NCI-H2227 treated with DMSO at 0.1 percent for 48 hours (cell line): ENCODE measurements around the gene UBD.
A peak's percentile ranks its signal among the peaks of the same experiment; 100 is the strongest.

ENCODE experiments used
- DNase-seq: peaks from one replicate; lab custom pipeline; 2025; lab: John Stamatoyannopoulos, UW

UBD gene

DNA sequence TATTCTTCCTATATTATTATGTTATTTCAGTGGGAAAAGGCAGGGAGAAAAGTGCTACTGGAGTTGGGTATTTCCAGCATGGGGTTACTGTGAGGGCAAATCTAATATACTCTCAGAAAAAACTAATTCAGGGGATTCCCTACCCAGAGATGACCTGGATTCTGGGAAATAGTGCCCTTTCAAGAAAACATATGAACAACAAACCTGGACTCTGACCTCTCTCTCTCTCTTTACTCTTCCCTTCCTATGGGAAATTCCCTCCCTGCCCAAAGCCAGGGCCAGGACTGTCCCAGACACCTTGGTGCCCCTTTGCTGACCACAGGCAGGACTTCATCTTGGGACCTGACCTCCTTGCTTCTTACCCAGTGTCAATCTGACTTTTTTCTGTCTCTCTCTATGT is 1.6 kb upstream of the UBD start:
- DNase-seq, result no peak

DNA sequence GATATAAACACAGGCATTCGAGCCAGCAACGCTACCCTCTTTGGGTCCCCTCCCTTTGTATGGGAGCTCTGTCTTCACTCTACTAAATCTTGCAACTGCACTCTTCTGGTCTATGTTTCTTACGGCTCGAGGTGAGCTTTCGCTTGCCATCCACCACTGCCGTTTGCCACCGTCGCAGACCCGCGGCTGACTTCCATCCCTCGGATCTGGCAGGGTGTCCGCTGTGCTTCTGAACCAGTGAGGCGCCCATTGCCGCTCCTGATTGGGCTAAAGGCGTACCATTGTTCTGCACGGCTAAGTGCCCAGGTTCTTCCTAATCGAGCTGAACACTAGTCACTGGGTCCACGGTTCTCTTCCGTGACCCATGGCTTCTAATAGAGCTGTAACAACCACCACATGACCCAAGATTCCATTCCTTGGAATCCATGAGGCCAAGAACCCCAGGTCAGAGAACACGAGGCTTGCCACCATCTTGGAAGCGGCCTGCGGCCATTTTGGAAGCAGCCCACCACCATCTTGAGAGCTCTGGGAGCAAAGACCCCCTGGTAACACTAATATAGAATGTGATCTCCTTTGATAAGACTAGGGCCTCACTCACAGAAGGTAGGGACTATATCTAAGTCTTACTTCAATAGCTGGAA is 973 bp downstream of the UBD start:
- no peak for DNase-seq

GRCh38 chr6:29557320-29557719 is 2.2 kb downstream of the UBD start:
- DNase-seq, result no peak

DNA sequence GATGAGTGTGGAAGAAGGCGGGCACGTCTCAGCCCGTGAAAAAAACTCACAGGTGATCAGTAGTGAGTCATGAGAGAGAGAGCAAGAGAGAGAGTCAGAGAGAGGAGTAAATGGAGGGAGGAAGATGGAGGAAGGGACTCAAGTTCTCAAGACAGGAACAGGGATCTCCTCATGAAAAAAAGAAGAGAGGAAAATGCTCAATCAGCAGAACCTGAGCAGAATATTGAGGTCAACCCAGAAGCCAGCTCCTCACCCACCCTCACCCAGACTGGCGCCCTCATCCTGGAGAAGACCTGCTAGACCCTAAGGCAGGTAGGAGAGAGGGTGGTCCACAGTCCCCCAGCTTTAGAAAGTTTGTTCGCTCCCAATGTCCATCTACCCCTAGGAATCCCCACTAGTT is 4.8 kb downstream of the UBD start:
- DNase-seq, result no peak

DNA sequence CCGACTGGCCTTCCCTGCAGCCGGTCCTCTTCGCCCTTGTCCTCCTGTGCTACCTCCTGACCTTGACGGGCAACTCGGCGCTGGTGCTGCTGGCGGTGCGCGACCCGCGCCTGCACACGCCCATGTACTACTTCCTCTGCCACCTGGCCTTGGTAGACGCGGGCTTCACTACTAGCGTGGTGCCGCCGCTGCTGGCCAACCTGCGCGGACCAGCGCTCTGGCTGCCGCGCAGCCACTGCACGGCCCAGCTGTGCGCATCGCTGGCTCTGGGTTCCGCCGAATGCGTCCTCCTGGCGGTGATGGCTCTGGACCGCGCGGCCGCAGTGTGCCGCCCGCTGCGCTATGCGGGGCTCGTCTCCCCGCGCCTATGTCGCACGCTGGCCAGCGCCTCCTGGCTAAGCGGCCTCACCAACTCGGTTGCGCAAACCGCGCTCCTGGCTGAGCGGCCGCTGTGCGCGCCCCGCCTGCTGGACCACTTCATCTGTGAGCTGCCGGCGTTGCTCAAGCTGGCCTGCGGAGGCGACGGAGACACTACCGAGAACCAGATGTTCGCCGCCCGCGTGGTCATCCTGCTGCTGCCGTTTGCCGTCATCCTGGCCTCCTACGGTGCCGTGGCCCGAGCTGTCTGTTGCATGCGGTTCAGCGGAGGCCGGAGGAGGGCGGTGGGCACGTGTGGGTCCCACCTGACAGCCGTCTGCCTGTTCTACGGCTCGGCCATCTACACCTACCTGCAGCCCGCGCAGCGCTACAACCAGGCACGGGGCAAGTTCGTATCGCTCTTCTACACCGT is 6.1 kb downstream of the UBD start:
- peak; percentile 42 for DNase-seq

GRCh38 chr6:29552512-29553051 is 7.0 kb downstream of the UBD start:
- peak; percentile 3 for DNase-seq

DNA sequence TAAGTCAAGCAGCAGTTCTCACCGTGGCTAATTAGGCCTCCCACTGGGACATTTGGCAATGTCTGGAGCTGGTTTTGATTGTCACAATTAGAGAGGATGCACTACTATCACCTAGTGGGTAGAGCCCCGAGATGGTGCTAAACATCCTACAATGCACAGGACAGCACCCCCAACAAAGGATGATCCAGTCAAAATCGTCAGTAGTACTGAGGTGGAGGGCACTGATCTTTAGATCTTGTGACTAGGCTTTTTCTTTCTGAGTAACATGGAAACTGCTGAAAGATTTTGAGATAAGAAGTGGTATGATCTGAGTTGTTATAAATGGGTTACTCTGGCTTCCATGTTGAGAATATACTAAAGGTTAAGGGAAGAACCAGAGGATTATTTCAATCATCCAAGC is 12.0 kb downstream of the UBD start:
- DNase-seq, result no peak

- no peak for DNase-seq
Measured at GRCh38 chr6:29537714-29538403, 21.7 kb downstream of the UBD start.

GRCh38 chr6:29532320-29532951 is 27.1 kb downstream of the UBD start:
- DNase-seq, result no peak

DNA sequence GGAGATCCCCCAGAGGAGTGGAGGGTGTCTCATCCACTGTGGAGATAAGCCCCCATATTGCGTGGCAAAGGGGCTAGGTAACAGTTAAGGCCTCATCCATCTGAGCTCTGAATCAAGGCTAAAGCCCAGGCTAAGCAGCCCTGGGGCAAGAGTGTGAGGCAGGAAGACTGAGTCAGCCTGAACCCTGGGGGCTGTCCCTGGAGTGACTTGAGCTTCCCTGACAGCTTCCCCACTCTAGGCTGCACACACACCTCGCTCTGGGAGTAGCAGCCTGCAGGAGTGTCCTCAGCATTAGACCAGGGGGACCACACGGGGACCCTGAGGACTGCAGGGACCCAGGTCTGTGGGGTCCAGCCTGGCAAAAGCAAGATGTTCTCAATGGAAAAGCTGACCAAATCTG is 27.9 kb downstream of the UBD start:
- DNase-seq, result no peak

GRCh38 chr6:29530671-29531310 is 28.7 kb downstream of the UBD start:
- no peak for DNase-seq

GRCh38 chr6:29529956-29530355 is 29.6 kb downstream of the UBD start:
- no peak for DNase-seq

- no peak for DNase-seq
Measured at GRCh38 chr6:29528988-29529560, 30.5 kb downstream of the UBD start.

GRCh38 chr6:29528300-29528931 is 31.1 kb downstream of the UBD start:
- DNase-seq, result no peak

GRCh38 chr6:29527564-29527963 is 32.0 kb downstream of the UBD start:
- no peak for DNase-seq

GRCh38 chr6:29527126-29527525 is 32.4 kb downstream of the UBD start:
- no peak for DNase-seq

GRCh38 chr6:29525311-29525639 is 34.3 kb downstream of the UBD start:
- DNase-seq, result no peak

- no peak for DNase-seq
Measured at GRCh38 chr6:29524444-29525310, 34.9 kb downstream of the UBD start.

DNA sequence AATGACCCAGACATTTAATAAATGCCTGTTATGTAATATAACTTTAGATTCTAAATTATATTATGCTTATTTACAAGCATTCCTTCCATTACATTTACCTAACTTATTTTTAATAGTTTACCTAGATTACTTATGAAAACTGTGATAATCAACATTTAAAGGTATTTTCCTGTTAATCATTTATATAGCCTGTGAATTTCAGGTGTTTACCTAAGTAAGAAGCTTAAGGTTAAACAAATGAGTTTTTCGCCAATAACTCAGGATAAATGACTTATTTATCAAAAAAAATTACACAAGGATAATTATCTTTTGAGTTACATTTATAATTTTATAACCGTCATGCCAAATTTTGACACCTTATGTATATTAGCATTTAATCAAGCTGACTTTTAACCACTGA is 35.5 kb downstream of the UBD start:
- no peak for DNase-seq

GRCh38 chr6:29522227-29522626 is 37.3 kb downstream of the UBD start:
- DNase-seq, result no peak
